H9 (cell line): ENCODE measurements around the gene OR8B8. TPM values are rescaled to one million over a fixed set of nuclear protein-coding genes. Genes with fewer than 3 reads are reported as not detected.
A peak's percentile ranks its signal among the peaks of the same experiment; 100 is the strongest.

Experiments used
- DNase-seq: peaks from one replicate; pipeline ENCODE4 v3.0.0-alpha.2; 2017
- H2AFZ ChIP-seq: one replicate; pipeline ENCODE4 v1.6.1; 2013; ENCODE audit warnings: mild to moderate bottlenecking, low read length, control low read depth, moderate library complexity
- H2AK5ac ChIP-seq: 2 replicates; pipeline ENCODE4 v1.6.1; 2013; ENCODE audit warnings: low read length, control low read depth, mixed read lengths; ENCODE audit not compliant: insufficient read length
- H2BK120ac ChIP-seq: one replicate; pipeline ENCODE4 v1.6.1; 2013; ENCODE audit warnings: low read depth, mild to moderate bottlenecking, low read length, control low read depth, inconsistent platforms; ENCODE audit not compliant: poor library complexity, severe bottlenecking
- H2BK12ac ChIP-seq: 2 replicates; pipeline ENCODE4 v1.6.1; 2013; ENCODE audit warnings: low read length, control low read depth, mixed read lengths, low read depth; ENCODE audit not compliant: insufficient read length
- H2BK15ac ChIP-seq: 2 replicates; pipeline ENCODE4 v1.6.1; 2013; ENCODE audit warnings: low read depth, low read length, control low read depth
- H2BK20ac ChIP-seq: one replicate; pipeline ENCODE4 v1.6.1; 2013; ENCODE audit warnings: low read depth, mild to moderate bottlenecking, low read length, control low read depth, inconsistent platforms; ENCODE audit not compliant: poor library complexity, severe bottlenecking
- H2BK5ac ChIP-seq: 2 replicates; pipeline ENCODE4 v1.6.1; 2013; ENCODE audit warnings: low read length, control low read depth, mixed read lengths; ENCODE audit not compliant: insufficient read length
- H3K14ac ChIP-seq: 2 replicates; pipeline ENCODE4 v1.6.1; 2013; ENCODE audit warnings: low read length, control low read depth; ENCODE audit not compliant: insufficient read depth
- H3K18ac ChIP-seq: 2 replicates; pipeline ENCODE4 v1.6.1; 2013; ENCODE audit warnings: low read depth, mild to moderate bottlenecking, mixed read lengths, low read length, control low read depth; ENCODE audit not compliant: insufficient read length
- H3K23ac ChIP-seq: 2 replicates; pipeline ENCODE4 v1.6.1; 2013; ENCODE audit warnings: low read length, control low read depth, mixed read lengths, low read depth; ENCODE audit not compliant: insufficient read length
- H3K23me2 ChIP-seq: 2 replicates; pipeline ENCODE4 v1.6.1; 2013; ENCODE audit warnings: low read depth, mild to moderate bottlenecking, mixed read lengths, low read length, control low read depth; ENCODE audit not compliant: insufficient read length, poor library complexity, severe bottlenecking
- H3K27ac ChIP-seq: 2 replicates; pipeline ENCODE4 v1.5.1; 2013; ENCODE audit warnings: low read length, control low read depth, mixed read lengths, low read depth; ENCODE audit not compliant: insufficient read length
- H3K27me3 ChIP-seq: 2 replicates; pipeline ENCODE4 v1.6.1; 2013; ENCODE audit warnings: low read length, control low read depth, inconsistent platforms; ENCODE audit not compliant: insufficient read depth
- H3K4ac ChIP-seq: 2 replicates; pipeline ENCODE4 v1.6.1; 2013; ENCODE audit warnings: low read depth, mild to moderate bottlenecking, control low read depth, inconsistent platforms, low read length, moderate library complexity
- H3K4me1 ChIP-seq: 2 replicates; pipeline ENCODE4 v1.6.1; 2013; ENCODE audit warnings: low read length, control low read depth, inconsistent platforms; ENCODE audit not compliant: insufficient read depth
- H3K4me2 ChIP-seq: 2 replicates; pipeline ENCODE4 v1.6.1; 2013; ENCODE audit warnings: low read length, control low read depth, mixed read lengths; ENCODE audit not compliant: insufficient read length, insufficient read depth
- H3K56ac ChIP-seq: 2 replicates; pipeline ENCODE4 v1.6.1; 2013; ENCODE audit warnings: low read depth, mild to moderate bottlenecking, mixed read lengths, low read length, control low read depth; ENCODE audit not compliant: insufficient read length
- H3K79me1 ChIP-seq: 2 replicates; pipeline ENCODE4 v1.6.1; 2013; ENCODE audit warnings: low read depth, mild to moderate bottlenecking, moderate library complexity, low read length, control low read depth, inconsistent platforms; ENCODE audit not compliant: insufficient read depth, poor library complexity, severe bottlenecking
- H3K79me2 ChIP-seq: 2 replicates; pipeline ENCODE4 v1.6.1; 2013; ENCODE audit warnings: low read length, control low read depth, inconsistent platforms; ENCODE audit not compliant: insufficient read depth
- H3K9ac ChIP-seq: 2 replicates; pipeline ENCODE4 v1.6.1; 2013; ENCODE audit warnings: low read length, control low read depth, mixed read lengths; ENCODE audit not compliant: insufficient read length; ENCODE audit errors: extremely low read depth
- H3K9me3 ChIP-seq: one replicate; pipeline ENCODE4 v1.6.1; 2013; ENCODE audit warnings: low read depth, low read length, inconsistent platforms; ENCODE audit not compliant: control insufficient read depth
- H3T11ph ChIP-seq: one replicate; pipeline ENCODE4 v1.6.1; 2013; ENCODE audit warnings: mild to moderate bottlenecking, low read length, control low read depth, inconsistent platforms
- H4K20me1 ChIP-seq: one replicate; pipeline ENCODE4 v1.6.1; 2013; ENCODE audit not compliant: control insufficient read depth, insufficient read length, insufficient read depth
- H4K5ac ChIP-seq: 2 replicates; pipeline ENCODE4 v1.6.1; 2013; ENCODE audit warnings: low read depth, mild to moderate bottlenecking, mixed read lengths, low read length, control low read depth; ENCODE audit not compliant: insufficient read length
- H4K8ac ChIP-seq: replicated peaks from 2 replicates; pipeline ENCODE4 v1.6.1; 2013; ENCODE audit warnings: low read length, control low read depth, mixed read lengths, low read depth; ENCODE audit not compliant: insufficient read length
- H4K91ac ChIP-seq: 2 replicates; pipeline ENCODE4 v1.6.1; 2013; ENCODE audit warnings: low read depth, mild to moderate bottlenecking, moderate library complexity, mixed read lengths, low read length, control low read depth; ENCODE audit not compliant: insufficient read length
- H3K27ac Mint-ChIP-seq, 3 experiments: 2 replicates in 2 of 3; 3 replicates in 1 of 3; pipeline ENCODE4 v1.8.0; 2020 to 2021; ENCODE audit warnings: mixed read lengths in 3 of 3, mild to moderate bottlenecking in 1 of 3, moderate library complexity in 1 of 3
- H3K27me3 Mint-ChIP-seq: 2 replicates; pipeline ENCODE4 v1.8.0; 2021; ENCODE audit warnings: low read depth, mild to moderate bottlenecking, moderate library complexity, mixed read lengths
- H3K36me3 Mint-ChIP-seq, 3 experiments: 2 replicates in 2 of 3; 3 replicates in 1 of 3; pipeline ENCODE4 v1.8.0; 2020 to 2021; ENCODE audit warnings: low read depth in 3 of 3, mixed read lengths in 3 of 3; ENCODE audit not compliant: insufficient read depth in 1 of 3
- H3K4me1 Mint-ChIP-seq, 2 experiments: 2 replicates each; pipeline ENCODE4 v1.8.0; 2020; ENCODE audit warnings: mixed read lengths in 2 of 2
- H3K4me3 Mint-ChIP-seq, 2 experiments: 2 replicates in 1 of 2; 3 replicates in 1 of 2; pipeline ENCODE4 v1.8.0; 2020 to 2021; ENCODE audit warnings: mild to moderate bottlenecking in 2 of 2, mixed read lengths in 2 of 2, moderate library complexity in 1 of 2
- H3K9me3 Mint-ChIP-seq, 2 experiments: 2 replicates in 1 of 2; 3 replicates in 1 of 2; pipeline ENCODE4 v1.8.0; 2020; ENCODE audit warnings: mild to moderate bottlenecking in 2 of 2, mixed read lengths in 2 of 2, moderate library complexity in 1 of 2
- WGBS: extraction: QIAGEN DNeasy Blood & Tissue Kit; methylation state at CpG from one replicate; pipeline ENCODE4 v1.1.7; 2013; ENCODE audit warnings: missing lambda C conversion rate, low lambda C conversion rate, mixed read lengths; ENCODE audit not compliant: insufficient read length; ENCODE audit errors: extremely low coverage; 5-methylcytosine and 5-hydroxymethylcytosine counted together
- total RNA-seq: library from RNA; stranded (reverse); gene quantifications from 2 replicates; pipeline ENCODE4 v1.2.1, GENCODE V29; 2021
- TF ChIP-seq, protein P1 (sequence below): fragments of 200-600 bp; sonication (generic); conservative IDR thresholded peaks from 3 replicates; pipeline ENCODE4 v1.8.0; 2021; ENCODE audit warnings: antibody characterized with exemption, mild to moderate bottlenecking

OR8B8 gene
- total RNA-seq, 1 experiment from 2014 or later: not detected

- Histone ChIP-seq H3K14ac (no peak overlapping the region), H4K20me1 (no peaks in the 10 kb centered on the region), H3K4me1 (no peaks in the 10 kb centered on the region; the same call in 1 of the 2 replicates), H4K5ac (no peak overlapping the region), H2BK15ac (no peak overlapping the region), H3K4ac (no peak overlapping the region), H3K79me2 (no peaks in the 10 kb centered on the region), H3K18ac (no peak overlapping the region), H3K4me2 (no peak overlapping the region), H2BK12ac (no peak overlapping the region), H4K91ac (no peak overlapping the region), H3K27ac (no peak overlapping the region), H3K79me1 (no peaks in the 10 kb centered on the region), H4K8ac (no peak overlapping the region), H2AK5ac (no peak overlapping the region), H3K9ac (no peak overlapping the region), H3K23ac (no peak overlapping the region), H3K23me2 (peaks cover 4% of the 10 kb centered on the region), H3K9me3 (no peaks in the 10 kb centered on the region), H2AFZ (no peak overlapping the region), H3T11ph (no peak overlapping the region), H3K56ac (no peak overlapping the region), H3K27me3 (no peaks in the 10 kb centered on the region), H2BK20ac (no peak overlapping the region), H2BK5ac (no peak overlapping the region), H2BK120ac (no peak overlapping the region)
- TF ChIP-seq, protein P1, sequence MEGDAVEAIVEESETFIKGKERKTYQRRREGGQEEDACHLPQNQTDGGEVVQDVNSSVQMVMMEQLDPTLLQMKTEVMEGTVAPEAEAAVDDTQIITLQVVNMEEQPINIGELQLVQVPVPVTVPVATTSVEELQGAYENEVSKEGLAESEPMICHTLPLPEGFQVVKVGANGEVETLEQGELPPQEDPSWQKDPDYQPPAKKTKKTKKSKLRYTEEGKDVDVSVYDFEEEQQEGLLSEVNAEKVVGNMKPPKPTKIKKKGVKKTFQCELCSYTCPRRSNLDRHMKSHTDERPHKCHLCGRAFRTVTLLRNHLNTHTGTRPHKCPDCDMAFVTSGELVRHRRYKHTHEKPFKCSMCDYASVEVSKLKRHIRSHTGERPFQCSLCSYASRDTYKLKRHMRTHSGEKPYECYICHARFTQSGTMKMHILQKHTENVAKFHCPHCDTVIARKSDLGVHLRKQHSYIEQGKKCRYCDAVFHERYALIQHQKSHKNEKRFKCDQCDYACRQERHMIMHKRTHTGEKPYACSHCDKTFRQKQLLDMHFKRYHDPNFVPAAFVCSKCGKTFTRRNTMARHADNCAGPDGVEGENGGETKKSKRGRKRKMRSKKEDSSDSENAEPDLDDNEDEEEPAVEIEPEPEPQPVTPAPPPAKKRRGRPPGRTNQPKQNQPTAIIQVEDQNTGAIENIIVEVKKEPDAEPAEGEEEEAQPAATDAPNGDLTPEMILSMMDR: peak; percentile 51
- no CpG with 5 or more reads among the region's 4 CpGs for WGBS
- no peaks in the 10 kb centered on the region; the same call in none of the 2 replicates for H3K27me3 Mint-ChIP-seq
- no peaks in the 10 kb centered on the region for H3K9me3 Mint-ChIP-seq
- H3K27ac Mint-ChIP-seq: peak overlapping the region in 1 of 3 experiments; percentile 56; a peak in 1 of 7 replicates
- DNase-seq: no peak
- H3K4me1 Mint-ChIP-seq: peaks cover 25% of the 10 kb centered on the region in 2 experiments
- H3K36me3 Mint-ChIP-seq: no peaks in the 10 kb centered on the region
- H3K4me3 Mint-ChIP-seq: no peak overlapping the region
These were observed 37.9 kb upstream of the OR8B8 start for GRCh38 chr11:124483422-124483821.
